ENCODE results near the gene FAM171A1. TPM values are rescaled to one million over a fixed set of nuclear protein-coding genes. Genes with fewer than 3 reads are reported as not detected.
A peak's percentile ranks its signal among the peaks of the same experiment; 100 is the strongest.

FAM171A1 gene
- total RNA-seq, 1 donor from 2014 or later = 11.3 TPM

DNA sequence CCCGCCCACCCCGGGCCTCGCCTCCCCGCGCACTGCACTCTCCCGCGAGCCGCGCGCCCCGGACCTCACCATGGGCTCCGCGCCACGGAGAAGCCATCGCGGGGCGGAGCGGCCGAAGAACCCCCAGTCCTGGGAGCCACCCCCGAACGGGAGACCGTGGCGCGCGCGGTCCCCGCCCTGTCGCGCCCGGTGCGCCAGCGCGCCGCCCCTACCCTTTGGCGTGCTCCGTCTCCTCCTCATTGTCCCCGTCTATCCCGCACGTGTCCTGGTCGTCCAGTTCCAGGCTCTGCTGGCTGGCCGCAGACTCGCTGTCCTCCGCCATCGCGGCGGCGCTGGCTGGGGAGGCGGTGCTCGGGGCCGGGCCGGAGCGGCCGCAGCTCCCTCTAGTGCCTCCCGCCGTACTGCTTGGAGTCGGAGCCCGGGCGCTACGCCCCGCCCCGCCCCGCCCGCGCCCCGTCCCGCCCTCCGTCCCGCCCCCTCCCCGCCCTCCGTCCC lies 202.8 kb downstream of the FAM171A1 start, which contains the start of gene NMT2:
TSS of gene NMT2 (minus strand) at position 403 of the 495 bp plus-strand sequence. CDS start at position 322, 81 bp downstream.
- no peak for DNase-seq

DNA sequence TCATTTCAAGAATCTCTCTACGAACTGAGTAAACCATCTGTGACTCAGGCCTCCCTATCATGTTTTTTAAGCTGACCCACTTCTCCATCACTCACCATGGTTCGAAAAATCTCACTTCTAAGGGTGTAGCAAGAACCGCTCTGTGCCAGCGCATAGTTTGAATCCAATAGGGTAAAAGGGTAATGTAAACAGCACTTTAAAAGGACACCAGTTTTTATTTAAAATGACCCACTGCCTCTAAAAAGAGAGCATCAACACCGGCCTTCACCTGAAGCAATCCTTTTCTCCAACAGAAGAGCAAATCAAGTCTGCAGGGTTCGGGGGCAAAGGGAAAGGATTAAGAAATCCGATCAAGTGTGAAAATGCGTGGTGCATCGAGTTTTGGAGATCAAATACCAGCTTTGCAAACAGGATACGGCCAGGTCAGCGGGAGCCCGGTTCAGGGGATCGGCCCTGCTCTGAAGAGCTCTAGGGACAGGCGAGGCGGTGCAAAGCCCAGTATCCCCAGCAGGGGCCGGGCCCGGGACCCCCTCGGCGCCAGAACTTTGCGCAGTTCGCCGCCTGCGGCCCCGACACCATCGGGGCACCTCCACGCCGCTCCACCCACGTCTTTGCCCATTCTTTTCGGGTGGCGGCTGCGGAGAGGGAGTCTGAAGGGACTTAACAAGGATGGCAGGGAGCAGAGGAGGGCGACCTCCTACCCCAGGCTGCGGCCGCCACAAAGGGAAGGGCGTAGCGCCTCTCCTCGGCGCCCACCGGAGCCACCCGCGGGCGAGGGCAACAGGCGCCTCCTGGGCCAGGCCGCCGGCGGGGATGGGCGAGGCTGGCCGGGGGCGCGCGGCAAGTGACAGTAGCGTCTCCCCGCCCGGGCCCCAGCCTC lies 203.4 kb downstream of the FAM171A1 start:
- DNase-seq = peak; percentile 50

DNA sequence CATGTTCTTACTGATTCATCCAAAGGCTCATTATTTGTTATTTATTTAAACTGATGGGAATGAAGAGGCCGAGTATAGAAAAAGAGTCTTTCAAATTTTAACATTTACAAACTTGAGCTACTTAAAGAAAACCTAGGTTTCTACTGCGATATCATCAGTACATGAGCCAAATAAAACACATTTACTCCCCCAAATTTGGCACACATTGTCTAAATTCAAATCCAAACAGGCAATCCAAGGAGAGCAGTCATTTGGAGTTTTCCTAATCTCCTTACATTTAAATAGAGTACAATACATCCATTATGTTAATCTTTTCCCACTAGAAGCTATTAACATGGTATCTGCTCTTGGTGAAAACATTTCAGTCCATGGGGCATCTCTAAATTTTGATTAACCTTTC lies 204.8 kb downstream of the FAM171A1 start:
- DNase-seq = no peak

DNA sequence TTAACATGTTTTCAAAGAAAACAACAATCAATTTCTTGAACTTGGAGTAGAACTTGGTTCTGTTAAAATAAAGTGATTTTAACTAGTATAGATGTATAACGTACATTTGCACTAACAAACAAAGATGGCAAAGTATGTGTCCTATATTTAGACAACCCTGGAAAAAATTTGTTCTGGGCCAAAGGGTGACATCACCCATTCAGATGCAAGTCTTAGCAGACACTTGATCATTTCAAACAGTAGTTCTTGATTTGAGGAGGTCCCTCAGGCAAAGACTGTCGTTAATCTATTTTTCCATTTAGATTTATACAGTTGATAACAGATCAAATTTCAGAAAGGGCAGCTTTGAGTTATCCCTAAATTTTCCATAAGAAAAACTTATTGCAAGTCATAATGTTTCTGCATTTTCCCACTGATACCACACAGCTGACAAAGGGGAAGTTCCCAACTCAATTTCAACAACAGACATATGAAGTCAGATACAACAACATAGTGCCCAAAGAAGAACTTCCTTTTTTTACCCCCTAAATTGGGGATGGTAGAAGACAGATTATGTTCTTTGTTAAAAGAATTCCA lies 207.7 kb downstream of the FAM171A1 start:
- no peak for DNase-seq

Small RNAs within 50 kb of the gene (small RNA-seq; reads per million reads assigned to genes)
- not detected for gene AL590365.1 (ENCODE audit: low replicate concordance)

Other genes starting within 250 kb of the FAM171A1 start
- 22.0 TPM for gene NMT2, start 202.6 kb downstream of the FAM171A1 start, total RNA-seq

Measured in skin of body (tissue), 3 donors.